ENCODE data around the gene HNRNPR.
A peak's percentile ranks its signal among the peaks of the same experiment; 100 is the strongest.

Gene HNRNPR

GRCh38 chr1:23371987-23372880 is 28.1 kb upstream of the HNRNPR start:
- TF ChIP-seq CTCF (conservative IDR thresholded peaks at IDR 0.05; ENCODE audit: low read depth, low read length) = no peak
- no peak overlapping the region for H3K4me2 ChIP-seq
- peaks cover 17% of the 10 kb centered on the region for H3K4me1 ChIP-seq (ENCODE audit: low read depth, poor library complexity, severe bottlenecking)
- H4K20me1 ChIP-seq (ENCODE audit: insufficient read depth) = no peaks in the 10 kb centered on the region
- H3K9ac ChIP-seq = no peak overlapping the region
- H3K79me2 ChIP-seq (ENCODE audit: insufficient read depth, low read depth) = no peaks in the 10 kb centered on the region
- no peak overlapping the region for H3K4me3 ChIP-seq (IDR thresholded peaks at IDR 0.05; ENCODE audit: insufficient read depth, low read depth, low read length)
- no peak overlapping the region for H3K27ac ChIP-seq
- no peak overlapping the region for H2AFZ ChIP-seq (ENCODE audit: low read depth)
- no peaks in the 10 kb centered on the region for H3K27me3 ChIP-seq (ENCODE audit: insufficient read depth, low read depth)
- no peaks in the 10 kb centered on the region for H3K36me3 ChIP-seq (ENCODE audit: insufficient read depth)

- H3K4me3 ChIP-seq (IDR thresholded peaks at IDR 0.05; ENCODE audit: insufficient read depth, low read depth, low read length) = no peak overlapping the region
- H3K27ac ChIP-seq = no peak overlapping the region
- peaks cover 15% of the 10 kb centered on the region for H3K4me1 ChIP-seq (ENCODE audit: low read depth, poor library complexity, severe bottlenecking)
- H3K9ac ChIP-seq = no peak overlapping the region
- no peaks in the 10 kb centered on the region for H3K79me2 ChIP-seq (ENCODE audit: insufficient read depth, low read depth)
- no peak for TF ChIP-seq CTCF (conservative IDR thresholded peaks at IDR 0.05; ENCODE audit: low read depth, low read length)
- H2AFZ ChIP-seq (ENCODE audit: low read depth) = no peak overlapping the region
- H3K36me3 ChIP-seq (ENCODE audit: insufficient read depth) = no peaks in the 10 kb centered on the region
- H3K27me3 ChIP-seq (ENCODE audit: insufficient read depth, low read depth) = no peaks in the 10 kb centered on the region
- peak overlapping the region; percentile 94 for H3K4me2 ChIP-seq
- no peaks in the 10 kb centered on the region for H4K20me1 ChIP-seq (ENCODE audit: insufficient read depth)
Observed at GRCh38 chr1:23370709-23371584, 26.9 kb upstream of the HNRNPR start.

- H3K27me3 ChIP-seq (ENCODE audit: insufficient read depth, low read depth) = no peaks in the 10 kb centered on the region
- H3K36me3 ChIP-seq (ENCODE audit: insufficient read depth) = no peaks in the 10 kb centered on the region
- H2AFZ ChIP-seq (ENCODE audit: low read depth) = no peak overlapping the region
- no peak overlapping the region; the same call in 1 of the 2 replicates for H3K9ac ChIP-seq
- no peaks in the 10 kb centered on the region for H3K79me2 ChIP-seq (ENCODE audit: insufficient read depth, low read depth)
- no peaks in the 10 kb centered on the region for H4K20me1 ChIP-seq (ENCODE audit: insufficient read depth)
- peak overlapping the region; percentile 94 for H3K4me2 ChIP-seq
- no peak overlapping the region for H3K4me3 ChIP-seq (IDR thresholded peaks at IDR 0.05; ENCODE audit: insufficient read depth, low read depth, low read length)
- no peak for TF ChIP-seq CTCF (conservative IDR thresholded peaks at IDR 0.05; ENCODE audit: low read depth, low read length)
- H3K4me1 ChIP-seq (ENCODE audit: low read depth, poor library complexity, severe bottlenecking) = peaks cover 15% of the 10 kb centered on the region
- no peak overlapping the region for H3K27ac ChIP-seq
Observed at GRCh38 chr1:23370330-23370708, 26.2 kb upstream of the HNRNPR start.

- Histone ChIP-seq H3K27ac (peak within 1 kb of the TSS; percentile 67), H3K4me1 (ENCODE audit: low read depth, poor library complexity, severe bottlenecking) (peaks cover 15% of the 10 kb centered on the region), H2AFZ (ENCODE audit: low read depth) (peak within 1 kb of the TSS; percentile 100), H3K27me3 (ENCODE audit: insufficient read depth, low read depth) (no peaks in the 10 kb centered on the region), H4K20me1 (ENCODE audit: insufficient read depth) (no peaks in the 10 kb centered on the region), H3K4me3 (IDR thresholded peaks at IDR 0.05; ENCODE audit: insufficient read depth, low read depth, low read length) (peak within 1 kb of the TSS; percentile 81), H3K9ac (peak within 1 kb of the TSS; percentile 65; the same call in 1 of the 2 replicates), H3K36me3 (ENCODE audit: insufficient read depth) (no peaks in the 10 kb centered on the region), H3K4me2 (peak within 1 kb of the TSS; percentile 94), H3K79me2 (ENCODE audit: insufficient read depth, low read depth) (no peaks in the 10 kb centered on the region)
- TF ChIP-seq CTCF (conservative IDR thresholded peaks at IDR 0.05; ENCODE audit: low read depth, low read length) = no peak
Observed at GRCh38 chr1:23369335-23370013, 25.4 kb upstream of the HNRNPR start, which contains the start of gene ZNF436. Gene ZNF436, minus strand, starts transcription at chr1:23369836. Its CDS starts 1,831 bp downstream, at chr1:23368005.

Measured in KMS-11 (cell line).